ENCODE data around the gene ZSCAN29. TPM values are rescaled to one million over a fixed set of nuclear protein-coding genes. Genes with fewer than 3 reads are reported as not detected.

The ZSCAN29 gene
- total and polyA plus RNA-seq, 9 donors = 8.5 to 24.1 (median 19.0) TPM

- no peak overlapping the region for H3K27ac ChIP-seq
- no peaks in the 10 kb centered on the region for H3K36me3 ChIP-seq
- H3K4me1 ChIP-seq (ENCODE audit: insufficient read depth) = no peaks in the 10 kb centered on the region
- no peak overlapping the region for H3K4me3 ChIP-seq
- DNase-seq = no peak
- no peaks in the 10 kb centered on the region for H3K9me3 ChIP-seq
- TF ChIP-seq POLR2A (IDR thresholded peaks at IDR 0.05) = no peak
- no peak for TF ChIP-seq EP300 (IDR thresholded peaks at IDR 0.05)
- no peak for TF ChIP-seq CTCF (IDR thresholded peaks at IDR 0.05)
- 67 to 80% (median 75%) methylated on average over 4 of the region's 4 CpGs for WGBS, 3 donors
- intact Hi-C loops (cut with DNase I) = no loop called here
- H3K27me3 ChIP-seq = no peaks in the 10 kb centered on the region
Observed at GRCh38 chr15:43318990-43319771, 51.7 kb downstream of the ZSCAN29 start.

DNA sequence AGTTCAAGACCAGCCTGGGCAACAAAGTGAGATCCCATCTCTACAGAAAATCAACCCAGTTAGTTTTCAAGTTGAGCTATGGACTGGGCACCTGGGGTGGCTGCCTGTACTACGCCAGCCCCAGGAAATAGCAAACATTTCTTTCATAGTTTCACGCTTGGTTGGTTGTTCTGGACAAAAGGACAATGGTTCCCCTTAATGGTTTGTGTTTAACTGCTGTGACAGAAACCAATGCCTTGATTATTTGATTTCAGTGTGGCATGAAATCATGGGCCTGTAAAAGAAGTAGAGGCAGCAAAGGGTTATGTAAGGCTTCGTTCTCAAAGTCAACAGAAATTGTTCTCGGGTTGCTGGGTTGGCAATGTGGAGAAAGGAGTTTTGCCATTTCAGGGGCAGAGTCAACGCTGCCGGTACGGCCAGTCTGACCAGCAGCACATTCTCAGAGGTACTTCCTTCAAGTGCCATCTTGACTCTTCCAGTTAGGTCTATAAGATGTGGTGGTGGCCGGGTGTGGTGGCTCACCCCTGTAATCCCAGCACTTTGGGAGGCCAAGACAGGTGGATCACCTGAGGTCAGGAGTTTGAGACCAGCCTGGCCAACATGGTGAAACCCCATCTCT lies 53.2 kb downstream of the ZSCAN29 start:
- no peak for DNase-seq
- WGBS, 3 donors = 88 to 92% (median 89%) methylated on average over 8 of the region's 8 CpGs
- Histone ChIP-seq H3K27ac (no peak overlapping the region), H3K4me1 (ENCODE audit: insufficient read depth) (no peaks in the 10 kb centered on the region), H3K27me3 (no peaks in the 10 kb centered on the region), H3K9me3 (no peaks in the 10 kb centered on the region), H3K4me3 (no peak overlapping the region), H3K36me3 (no peaks in the 10 kb centered on the region)
- TF ChIP-seq CTCF (IDR thresholded peaks at IDR 0.05) = no peak
- TF ChIP-seq EP300 (IDR thresholded peaks at IDR 0.05) = no peak
- no peak for TF ChIP-seq POLR2A (IDR thresholded peaks at IDR 0.05)
- intact Hi-C loops (cut with DNase I) = no loop called here

DNA sequence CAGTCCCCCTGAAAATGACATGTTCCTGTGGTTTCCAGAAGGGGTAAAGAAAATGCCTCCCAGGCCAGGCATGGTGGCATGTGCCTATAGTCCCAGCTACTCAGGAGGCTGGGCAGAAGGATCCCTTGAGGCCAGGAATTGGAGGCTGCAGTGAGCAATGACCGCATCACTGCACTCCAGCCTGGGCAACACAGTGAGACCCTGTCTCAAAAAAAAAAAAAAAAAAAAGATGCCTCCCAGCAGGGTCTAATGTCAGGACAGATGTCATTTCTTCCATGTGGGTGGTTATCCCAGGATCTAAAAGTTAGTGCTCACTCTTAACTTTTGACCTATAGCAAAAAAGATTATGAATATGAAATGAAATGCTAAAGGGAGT lies 53.9 kb downstream of the ZSCAN29 start:
- no peaks in the 10 kb centered on the region for H3K9me3 ChIP-seq
- intact Hi-C loops (cut with DNase I) = no loop called here
- no peaks in the 10 kb centered on the region for H3K27me3 ChIP-seq
- no peaks in the 10 kb centered on the region for H3K36me3 ChIP-seq
- H3K4me3 ChIP-seq = no peak overlapping the region
- TF ChIP-seq CTCF (IDR thresholded peaks at IDR 0.05) = no peak
- TF ChIP-seq POLR2A (IDR thresholded peaks at IDR 0.05) = no peak
- no peak for TF ChIP-seq EP300 (IDR thresholded peaks at IDR 0.05)
- DNase-seq = no peak
- no peaks in the 10 kb centered on the region for H3K4me1 ChIP-seq (ENCODE audit: insufficient read depth)
- no peak overlapping the region for H3K27ac ChIP-seq
- WGBS, 3 donors = 89 to 91% (median 91%) methylated on average over 1 of the region's 1 CpG

DNA sequence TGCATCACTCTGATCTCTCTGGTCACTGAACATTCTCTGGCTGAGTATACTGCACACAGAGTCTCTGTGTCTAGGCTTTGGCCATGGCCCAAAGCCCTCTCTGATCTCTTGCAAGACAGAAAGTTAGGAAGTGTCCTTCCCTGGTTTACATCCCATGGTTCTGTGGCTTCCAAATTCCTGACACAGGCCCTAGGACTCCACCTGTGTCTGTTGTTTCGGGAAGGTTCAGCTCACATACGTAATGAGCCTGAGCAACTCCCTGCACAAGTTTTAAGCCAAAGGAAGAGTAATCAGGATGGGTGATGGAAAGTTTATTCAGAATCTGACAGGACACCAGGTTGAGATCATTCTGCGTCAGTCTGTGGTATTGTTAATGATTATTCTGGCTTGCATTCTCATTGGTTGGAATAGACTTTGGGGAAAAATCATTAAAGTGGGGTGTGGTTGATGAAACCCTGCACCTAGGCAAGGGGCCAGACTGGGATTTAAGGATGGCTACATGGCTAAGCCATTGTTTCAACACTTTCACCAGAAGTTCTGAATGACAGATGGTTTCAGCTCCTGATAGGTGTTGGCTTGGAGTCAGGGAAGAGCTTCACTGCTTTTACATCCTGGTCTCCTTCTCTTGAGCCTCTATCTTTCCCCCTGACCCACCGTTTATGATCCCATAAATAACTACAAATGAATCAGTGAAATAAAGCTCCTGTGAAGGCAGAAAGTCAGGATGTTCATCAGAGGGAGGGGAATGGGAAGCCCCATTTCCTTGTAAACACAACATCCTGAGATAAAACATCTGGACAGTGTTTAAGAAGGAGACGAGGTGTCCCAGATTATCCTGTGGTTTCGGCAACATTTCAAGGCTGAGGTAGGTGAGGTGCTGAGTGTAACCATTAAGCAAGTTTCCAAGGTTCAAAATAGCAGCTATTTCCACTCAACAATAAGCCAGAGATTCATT lies 54.5 kb downstream of the ZSCAN29 start:
- Histone ChIP-seq H3K27me3 (no peaks in the 10 kb centered on the region), H3K4me1 (ENCODE audit: insufficient read depth) (no peaks in the 10 kb centered on the region), H3K27ac (no peak overlapping the region), H3K9me3 (no peaks in the 10 kb centered on the region), H3K36me3 (no peaks in the 10 kb centered on the region), H3K4me3 (no peak overlapping the region)
- no peak for TF ChIP-seq POLR2A (IDR thresholded peaks at IDR 0.05)
- no peak for TF ChIP-seq EP300 (IDR thresholded peaks at IDR 0.05)
- TF ChIP-seq CTCF (IDR thresholded peaks at IDR 0.05) = no peak
- WGBS, 3 donors = 17 to 18% (median 18%) methylated on average over 6 of the region's 6 CpGs
- peak in 1 of 5 donors; percentile 53 for DNase-seq
- intact Hi-C loops (cut with DNase I) = no loop called here
